ENCODE measurements around the gene CALML5.

CALML5 gene

GRCh38 chr10:5498791-5499492 is 428 bp downstream of the CALML5 start:
- no peak for DNase-seq

GRCh38 chr10:5497948-5498730 is 1.2 kb downstream of the CALML5 start:
- no peak for DNase-seq

- DNase-seq = no peak
These were observed 2.1 kb downstream of the CALML5 start for GRCh38 chr10:5497289-5497688.

- DNase-seq = no peak
These were observed 2.8 kb downstream of the CALML5 start for GRCh38 chr10:5496261-5497250.

DNA sequence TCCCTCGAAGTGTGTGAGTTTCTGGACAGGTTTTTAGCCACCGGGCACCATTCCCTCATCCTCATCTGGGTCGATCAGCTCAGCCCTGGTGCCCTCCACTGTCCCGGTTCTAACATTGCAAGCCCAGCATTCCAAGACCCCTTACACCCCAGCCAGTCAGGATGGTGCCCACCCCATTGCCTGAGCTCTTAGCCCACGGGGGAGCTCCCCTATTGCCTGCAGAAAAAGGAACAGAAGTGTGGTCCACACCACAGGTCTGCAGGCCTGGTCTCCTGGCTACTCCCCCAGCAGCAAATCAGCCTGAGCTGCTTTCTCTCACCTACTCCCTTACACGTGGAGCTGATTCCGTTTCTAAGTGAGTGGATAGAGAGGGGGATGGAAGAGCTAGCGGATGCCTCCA is 4.8 kb downstream of the CALML5 start:
- DNase-seq = no peak

GRCh38 chr10:5493691-5494090 is 5.7 kb downstream of the CALML5 start:
- DNase-seq = no peak

- no peak for DNase-seq
These were observed 6.3 kb downstream of the CALML5 start for GRCh38 chr10:5492929-5493576.

- DNase-seq = no peak
These were observed 7.0 kb downstream of the CALML5 start for GRCh38 chr10:5492322-5492855.

DNA sequence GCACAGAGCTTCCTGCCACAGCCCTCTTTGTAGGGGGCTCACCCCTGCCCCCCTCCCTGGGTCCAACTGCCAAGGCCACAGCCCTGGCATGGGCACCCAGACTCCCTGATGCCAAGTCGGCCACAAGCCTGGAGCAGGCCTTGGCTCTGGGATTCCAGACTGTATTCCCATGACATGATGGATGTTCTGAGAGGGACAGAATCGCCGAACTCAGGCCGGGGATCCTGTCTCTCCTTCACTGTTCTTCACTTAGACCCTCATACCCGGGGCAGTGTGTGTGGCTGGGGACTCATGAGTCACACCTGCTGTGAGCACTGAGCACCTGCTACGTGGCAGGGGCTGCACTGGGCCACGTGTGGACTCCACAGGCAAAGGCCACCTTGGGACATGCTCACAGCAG is 7.9 kb downstream of the CALML5 start:
- DNase-seq = no peak

DNA sequence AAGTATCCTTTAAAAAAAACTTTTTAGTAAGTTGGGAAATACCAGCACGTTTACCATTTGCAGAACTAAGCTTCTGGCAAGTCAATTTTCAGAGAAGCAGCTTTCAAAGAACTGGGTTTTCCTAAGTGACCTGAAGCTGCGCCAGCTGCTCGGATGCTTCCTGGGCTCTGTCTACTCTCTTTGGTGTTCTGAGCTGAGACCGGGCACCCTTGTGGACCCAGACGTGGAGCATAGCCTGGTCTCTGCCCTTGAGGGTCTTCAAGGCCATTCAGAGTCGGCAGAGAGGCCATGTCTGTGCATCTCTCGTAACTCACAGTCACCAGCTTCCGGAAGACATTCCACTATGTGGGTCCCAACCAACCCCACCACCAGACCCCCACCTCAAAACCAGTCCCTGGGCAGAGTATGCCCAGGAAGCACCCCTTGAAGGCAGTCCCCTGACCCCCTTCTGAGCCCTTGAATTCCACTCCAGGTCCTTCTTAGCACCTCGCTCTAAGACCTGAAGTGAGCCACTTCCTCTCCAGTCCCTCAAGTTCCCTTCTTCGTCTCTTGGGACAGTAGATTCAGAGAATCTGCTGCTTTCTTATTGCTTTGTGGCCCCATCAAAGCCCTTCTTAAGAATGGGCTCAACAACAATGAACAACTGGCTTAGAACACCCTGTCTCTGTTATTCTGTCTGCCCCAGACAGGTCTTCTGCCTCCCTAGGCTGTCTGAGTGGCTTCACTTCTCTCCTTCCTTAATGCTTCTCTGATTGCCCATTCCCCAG is 8.5 kb downstream of the CALML5 start:
- DNase-seq = no peak

- no peak for DNase-seq
These were observed 9.3 kb downstream of the CALML5 start for GRCh38 chr10:5490032-5490431.

DNA sequence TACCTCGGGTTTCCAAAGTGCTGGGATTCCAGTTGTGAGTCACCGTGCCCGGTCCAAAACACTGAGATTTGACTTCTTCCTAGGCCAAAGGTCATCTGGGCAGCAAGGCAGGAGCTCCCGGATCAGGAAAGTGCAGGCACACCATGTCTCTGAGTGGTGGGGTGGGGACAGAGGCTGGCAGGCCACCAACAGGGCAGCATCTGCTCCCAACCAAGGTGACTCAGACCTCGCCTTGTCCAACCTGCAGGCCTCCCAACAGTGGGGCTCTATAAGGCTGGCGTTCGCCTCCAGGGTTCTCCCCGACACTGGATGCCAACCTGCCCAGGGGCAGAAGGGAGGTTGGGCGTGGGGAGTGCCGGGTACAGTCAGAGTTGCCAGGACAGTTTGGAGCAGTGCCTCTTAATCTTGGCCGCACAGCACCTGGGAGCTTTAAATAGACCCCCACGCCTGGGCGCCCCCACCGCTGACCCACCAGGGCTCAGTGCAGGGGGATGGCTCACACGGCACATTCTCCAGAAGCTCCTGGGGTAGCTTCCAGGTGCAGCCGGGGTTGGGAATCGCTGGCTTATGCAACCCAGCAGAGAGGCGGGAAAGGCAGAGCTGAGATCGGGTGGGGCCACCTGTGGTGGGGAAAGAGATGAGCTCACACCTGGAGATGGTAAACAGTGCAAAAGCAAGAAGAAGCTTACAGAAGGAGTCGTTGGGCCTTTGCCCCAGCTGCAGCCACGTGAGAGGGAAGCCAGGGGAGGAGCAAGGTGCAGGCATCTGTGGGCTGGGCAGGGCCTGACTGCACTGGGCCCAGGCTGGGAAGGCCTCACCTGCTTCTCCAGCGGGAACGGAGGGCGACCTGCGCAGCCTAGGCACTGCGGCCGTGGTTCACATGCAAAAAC is 10.9 kb downstream of the CALML5 start:
- no peak for DNase-seq

DNA sequence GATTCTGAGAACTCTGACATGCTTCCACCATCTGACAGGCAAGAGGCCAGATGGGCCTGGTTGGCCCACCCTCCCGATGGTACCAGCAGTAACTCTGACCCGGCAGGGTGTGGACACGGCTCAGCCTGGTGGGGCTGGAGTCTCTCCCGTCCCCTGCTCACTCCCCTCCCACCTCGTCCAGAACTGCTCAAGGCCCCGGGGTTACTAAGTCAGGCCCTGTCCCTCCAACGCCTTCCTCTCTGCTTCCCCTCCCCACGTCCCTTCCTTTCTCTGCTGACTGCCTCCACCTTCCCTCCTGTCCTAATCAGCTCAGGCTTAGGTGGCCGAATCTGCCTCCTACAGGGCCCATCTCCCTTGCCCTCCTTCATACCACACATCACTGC is 12.5 kb downstream of the CALML5 start:
- no peak for DNase-seq

DNA sequence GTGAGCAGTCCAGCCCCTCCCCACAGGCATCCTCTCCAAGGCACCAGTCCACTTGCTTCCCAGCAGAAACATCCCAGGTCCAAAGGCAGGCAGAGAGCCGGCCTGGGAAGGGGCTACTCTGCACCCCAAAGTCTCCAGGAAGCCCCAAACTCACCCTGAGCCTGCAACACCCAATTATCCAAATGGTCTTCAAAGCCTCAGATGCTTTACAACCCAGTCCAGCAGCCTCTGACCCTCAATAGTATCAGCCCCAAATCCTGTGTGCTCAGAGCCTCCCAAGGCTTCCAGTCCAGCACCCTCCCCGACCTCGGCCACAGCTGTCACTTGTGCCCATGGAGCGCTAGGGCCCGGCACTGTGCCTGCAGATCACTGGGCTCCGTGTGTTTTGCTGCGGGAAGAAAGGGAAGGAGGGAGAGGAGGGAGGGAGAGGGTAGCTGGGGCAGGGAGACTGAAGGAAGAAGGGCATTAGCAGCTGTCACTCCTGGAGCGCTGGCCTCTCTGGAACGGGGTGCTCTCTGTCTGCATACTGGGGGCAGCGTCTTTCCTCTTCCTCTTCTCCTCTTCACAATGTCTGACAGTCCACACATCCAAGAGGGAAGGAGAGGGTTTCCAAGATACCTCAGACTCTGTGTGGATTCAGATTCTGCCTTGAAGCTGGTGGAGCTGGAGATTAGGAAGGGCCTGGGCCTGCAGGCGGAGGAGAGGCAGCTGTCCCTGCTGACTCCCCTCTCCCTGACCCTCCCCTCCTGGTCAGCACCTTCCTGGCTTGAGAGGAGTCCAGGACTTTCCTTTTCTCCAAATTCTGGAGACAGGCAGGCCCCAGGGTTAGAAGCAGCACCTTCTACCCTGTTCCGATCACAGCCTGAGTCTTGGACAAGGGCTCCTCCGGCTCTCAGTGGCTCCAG is 13.2 kb downstream of the CALML5 start:
- no peak for DNase-seq

DNA sequence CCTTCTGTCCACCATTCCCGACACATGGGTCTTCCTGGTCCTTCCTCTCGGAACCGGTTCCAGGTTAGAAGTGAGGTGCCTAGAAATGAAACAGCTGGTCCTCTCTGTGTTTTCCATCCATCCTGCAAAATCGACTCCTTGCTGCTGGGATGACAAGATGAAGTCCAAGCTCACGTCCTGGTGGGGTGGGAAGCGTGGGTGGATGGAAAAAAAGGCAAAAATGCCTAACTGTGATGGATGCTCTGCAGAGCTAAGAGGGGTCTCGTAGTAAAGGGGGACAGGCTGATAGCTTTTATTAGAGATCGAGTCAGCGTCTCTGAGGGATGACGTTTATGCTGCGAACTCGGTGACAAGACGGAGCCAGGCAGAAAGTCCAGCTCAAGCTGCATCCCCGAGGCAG is 14.1 kb downstream of the CALML5 start:
- DNase-seq = no peak

GRCh38 chr10:5484205-5484604 is 15.2 kb downstream of the CALML5 start:
- DNase-seq = no peak

GRCh38 chr10:5482016-5482415 is 17.4 kb downstream of the CALML5 start:
- DNase-seq = no peak

GRCh38 chr10:5481121-5481520 is 18.2 kb downstream of the CALML5 start:
- no peak for DNase-seq

- DNase-seq = no peak
These were observed 19.0 kb downstream of the CALML5 start for GRCh38 chr10:5480162-5480941.

Data from DMS 273 treated with DMSO at 0.1 percent for 48 hours (cell line).